ENCODE measurements around the gene ABHD12.
"Not testable (repeated sequence)": the region's sequence is repeated elsewhere in the genome, so short reads cannot be mapped to it uniquely, and the experiment has no call there.

DNA sequence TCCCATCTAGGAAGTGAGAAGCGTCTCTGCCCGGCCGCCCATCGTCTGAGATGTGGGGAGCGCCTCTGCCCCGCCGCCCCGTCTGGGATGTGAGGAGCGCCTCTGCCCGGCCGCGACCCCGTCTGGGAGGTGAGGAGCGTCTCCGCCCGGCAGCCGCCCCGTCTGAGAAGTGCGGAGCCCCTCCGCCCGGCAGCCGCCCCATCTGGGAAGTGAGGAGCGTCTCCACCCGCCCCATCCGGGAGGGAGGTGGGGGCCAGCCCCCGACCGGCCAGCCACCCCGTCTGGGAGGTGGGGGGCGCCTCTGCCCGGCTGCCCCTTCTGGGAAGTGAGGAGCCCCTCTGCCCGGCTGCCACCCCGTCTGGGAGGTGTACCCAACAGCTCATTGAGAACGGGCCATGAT lies 77.9 kb downstream of the ABHD12 start:
- TF ChIP-seq, protein P1, sequence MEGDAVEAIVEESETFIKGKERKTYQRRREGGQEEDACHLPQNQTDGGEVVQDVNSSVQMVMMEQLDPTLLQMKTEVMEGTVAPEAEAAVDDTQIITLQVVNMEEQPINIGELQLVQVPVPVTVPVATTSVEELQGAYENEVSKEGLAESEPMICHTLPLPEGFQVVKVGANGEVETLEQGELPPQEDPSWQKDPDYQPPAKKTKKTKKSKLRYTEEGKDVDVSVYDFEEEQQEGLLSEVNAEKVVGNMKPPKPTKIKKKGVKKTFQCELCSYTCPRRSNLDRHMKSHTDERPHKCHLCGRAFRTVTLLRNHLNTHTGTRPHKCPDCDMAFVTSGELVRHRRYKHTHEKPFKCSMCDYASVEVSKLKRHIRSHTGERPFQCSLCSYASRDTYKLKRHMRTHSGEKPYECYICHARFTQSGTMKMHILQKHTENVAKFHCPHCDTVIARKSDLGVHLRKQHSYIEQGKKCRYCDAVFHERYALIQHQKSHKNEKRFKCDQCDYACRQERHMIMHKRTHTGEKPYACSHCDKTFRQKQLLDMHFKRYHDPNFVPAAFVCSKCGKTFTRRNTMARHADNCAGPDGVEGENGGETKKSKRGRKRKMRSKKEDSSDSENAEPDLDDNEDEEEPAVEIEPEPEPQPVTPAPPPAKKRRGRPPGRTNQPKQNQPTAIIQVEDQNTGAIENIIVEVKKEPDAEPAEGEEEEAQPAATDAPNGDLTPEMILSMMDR (conservative IDR thresholded peaks at IDR 0.05; ENCODE audit: low read depth, low read length), result not testable (repeated sequence)
- TF ChIP-seq EZH2 (IDR thresholded peaks at IDR 0.05; ENCODE audit: borderline replicate concordance, low read depth, low read length, poor library complexity, severe bottlenecking), result not testable (repeated sequence)

Measured in A673 (cell line).